DND-41 (cell line): Measurements from ENCODE around the gene PRKCA.

Source experiments
- ATAC-seq: fragments of 200-7000 bp; cut with Tn5 transposase; 3 replicates; pipeline ENCODE4 v1.9.1; 2021; ENCODE audit warnings: low read depth; ENCODE audit not compliant: insufficient read depth
- DNase-seq: peaks from one replicate; pipeline ENCODE4 v3.0.0-alpha.2; 2020
- H2AFZ ChIP-seq: 2 replicates; pipeline ENCODE4 v1.6.0; 2012; ENCODE audit warnings: low read depth, low read length
- H3K27ac ChIP-seq: 2 replicates; pipeline ENCODE4 v1.5.1; 2012; ENCODE audit warnings: low read length, inconsistent platforms
- H3K27me3 ChIP-seq: fragments of 200-600 bp; sonication (generic); 2 replicates; pipeline ENCODE4 v1.6.0; 2012; ENCODE audit warnings: low read length, mild to moderate bottlenecking, inconsistent platforms; ENCODE audit not compliant: insufficient read depth, poor library complexity
- H3K36me3 ChIP-seq: 2 replicates; pipeline ENCODE4 v1.5.1; 2012; ENCODE audit warnings: low read length, inconsistent platforms; ENCODE audit not compliant: insufficient read depth
- H3K4me1 ChIP-seq: 2 replicates; pipeline ENCODE4 v1.5.1; 2012; ENCODE audit warnings: mild to moderate bottlenecking, low read length; ENCODE audit not compliant: insufficient read depth
- H3K4me2 ChIP-seq: 2 replicates; pipeline ENCODE4 v1.6.0; 2012; ENCODE audit warnings: mild to moderate bottlenecking, moderate library complexity, low read length, inconsistent platforms; ENCODE audit not compliant: insufficient read depth
- H3K4me3 ChIP-seq, 2 experiments: fragments of 200-600 bp in 1 of 2; shearing (Covaris generic) in 1 of 2; 2 replicates each; pipeline ENCODE4 v1.5.1; 2012 to 2016; ENCODE audit warnings: inconsistent platforms in 2 of 2, low read length in 2 of 2, mild to moderate bottlenecking in 2 of 2, low read depth in 1 of 2, moderate library complexity in 1 of 2
- H3K79me2 ChIP-seq: 2 replicates; pipeline ENCODE4 v1.6.0; 2012; ENCODE audit warnings: low read length, inconsistent platforms; ENCODE audit not compliant: insufficient read depth
- H3K9ac ChIP-seq: 2 replicates; pipeline ENCODE4 v1.6.0; 2012; ENCODE audit warnings: low read depth, mild to moderate bottlenecking, inconsistent platforms, low read length, moderate library complexity
- H3K9me3 ChIP-seq: 2 replicates; pipeline ENCODE4 v1.5.1; 2012; ENCODE audit warnings: low read length, moderate library complexity, mild to moderate bottlenecking, inconsistent platforms; ENCODE audit not compliant: insufficient read depth, severe bottlenecking
- H4K20me1 ChIP-seq: 2 replicates; pipeline ENCODE4 v1.6.0; 2012; ENCODE audit warnings: low read length; ENCODE audit not compliant: insufficient read depth
- EZH2 ChIP-seq: IDR thresholded peaks from 3 replicates; pipeline ENCODE4 v1.6.1; 2012; ENCODE audit warnings: borderline replicate concordance, low read depth, mild to moderate bottlenecking, moderate library complexity, low read length, inconsistent platforms; ENCODE audit not compliant: severe bottlenecking
- TF ChIP-seq, protein P1 (sequence below): IDR thresholded peaks from 2 replicates; pipeline ENCODE4 v1.5.1; 2012; ENCODE audit warnings: borderline replicate concordance, low read length, moderate library complexity, mild to moderate bottlenecking; ENCODE audit not compliant: poor library complexity, severe bottlenecking; ENCODE audit errors: extremely low read depth

Gene PRKCA

DNA sequence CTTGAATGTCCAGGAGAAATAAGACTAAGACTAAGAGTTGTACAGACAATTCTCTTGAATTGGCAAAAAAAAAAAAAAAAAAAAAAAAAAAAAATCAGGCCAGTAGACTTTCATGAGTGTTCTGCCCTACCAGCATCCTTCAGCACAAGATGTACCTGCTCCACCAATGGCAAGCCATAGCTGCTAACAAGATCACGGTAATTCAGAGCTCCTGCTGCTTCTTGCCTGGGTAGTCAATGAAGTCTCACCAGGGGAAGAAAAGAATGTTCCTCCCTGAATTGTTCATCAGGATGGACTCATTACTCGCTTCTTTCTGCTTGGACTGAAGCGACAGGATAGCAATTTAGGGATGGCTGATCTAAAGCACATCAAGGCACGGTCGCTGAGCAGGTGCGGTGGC is 42.1 kb upstream of the PRKCA start:
- TF ChIP-seq, protein P1, sequence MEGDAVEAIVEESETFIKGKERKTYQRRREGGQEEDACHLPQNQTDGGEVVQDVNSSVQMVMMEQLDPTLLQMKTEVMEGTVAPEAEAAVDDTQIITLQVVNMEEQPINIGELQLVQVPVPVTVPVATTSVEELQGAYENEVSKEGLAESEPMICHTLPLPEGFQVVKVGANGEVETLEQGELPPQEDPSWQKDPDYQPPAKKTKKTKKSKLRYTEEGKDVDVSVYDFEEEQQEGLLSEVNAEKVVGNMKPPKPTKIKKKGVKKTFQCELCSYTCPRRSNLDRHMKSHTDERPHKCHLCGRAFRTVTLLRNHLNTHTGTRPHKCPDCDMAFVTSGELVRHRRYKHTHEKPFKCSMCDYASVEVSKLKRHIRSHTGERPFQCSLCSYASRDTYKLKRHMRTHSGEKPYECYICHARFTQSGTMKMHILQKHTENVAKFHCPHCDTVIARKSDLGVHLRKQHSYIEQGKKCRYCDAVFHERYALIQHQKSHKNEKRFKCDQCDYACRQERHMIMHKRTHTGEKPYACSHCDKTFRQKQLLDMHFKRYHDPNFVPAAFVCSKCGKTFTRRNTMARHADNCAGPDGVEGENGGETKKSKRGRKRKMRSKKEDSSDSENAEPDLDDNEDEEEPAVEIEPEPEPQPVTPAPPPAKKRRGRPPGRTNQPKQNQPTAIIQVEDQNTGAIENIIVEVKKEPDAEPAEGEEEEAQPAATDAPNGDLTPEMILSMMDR, result no peak
- TF ChIP-seq EZH2, result no peak
- H4K20me1 ChIP-seq, result no peaks in the 10 kb centered on the region
- H3K79me2 ChIP-seq, result no peaks in the 10 kb centered on the region
- H3K4me2 ChIP-seq, result no peak overlapping the region
- DNase-seq (no peak), ATAC-seq (no peak)
- no peak overlapping the region for H3K4me3 ChIP-seq
- H3K9me3 ChIP-seq, result no peaks in the 10 kb centered on the region
- H3K36me3 ChIP-seq, result no peaks in the 10 kb centered on the region
- H3K27me3 ChIP-seq, result no peaks in the 10 kb centered on the region
- H2AFZ ChIP-seq, result no peak overlapping the region
- no peak overlapping the region for H3K9ac ChIP-seq
- no peak overlapping the region for H3K27ac ChIP-seq
- H3K4me1 ChIP-seq, result peaks cover 7% of the 10 kb centered on the region

DNA sequence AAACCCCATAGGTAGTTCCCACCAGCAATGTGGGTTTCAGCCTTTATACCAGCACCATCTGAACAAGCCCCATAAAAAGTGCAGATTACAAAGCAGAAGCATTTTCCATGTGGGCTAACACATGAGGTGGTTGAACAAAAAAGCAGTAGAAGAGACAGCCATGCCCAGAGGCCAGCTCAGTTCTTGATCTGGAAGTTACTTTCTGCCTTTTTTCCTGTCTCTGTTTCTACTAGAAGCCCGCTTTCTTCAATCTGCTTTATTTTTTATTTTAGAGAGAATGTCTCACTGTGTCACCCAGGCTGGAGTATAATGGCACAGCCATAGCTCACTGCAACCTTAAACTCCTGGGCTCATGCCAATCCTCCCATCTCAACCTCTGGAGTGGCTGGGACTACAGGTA is 41.7 kb upstream of the PRKCA start:
- H2AFZ ChIP-seq, result no peak overlapping the region
- no peak overlapping the region for H3K9ac ChIP-seq
- no peak for DNase-seq
- no peaks in the 10 kb centered on the region for H3K27me3 ChIP-seq
- H3K36me3 ChIP-seq, result no peaks in the 10 kb centered on the region
- no peak overlapping the region for H3K4me3 ChIP-seq
- H3K9me3 ChIP-seq, result no peaks in the 10 kb centered on the region
- H3K4me1 ChIP-seq, result peaks cover 3% of the 10 kb centered on the region
- H3K27ac ChIP-seq, result no peak overlapping the region
- H4K20me1 ChIP-seq, result no peaks in the 10 kb centered on the region
- no peak; the same call in 2 of the 3 replicates for ATAC-seq
- TF ChIP-seq, protein P1, result no peak
- no peak for TF ChIP-seq EZH2
- H3K79me2 ChIP-seq, result no peaks in the 10 kb centered on the region
- no peak overlapping the region for H3K4me2 ChIP-seq

DNA sequence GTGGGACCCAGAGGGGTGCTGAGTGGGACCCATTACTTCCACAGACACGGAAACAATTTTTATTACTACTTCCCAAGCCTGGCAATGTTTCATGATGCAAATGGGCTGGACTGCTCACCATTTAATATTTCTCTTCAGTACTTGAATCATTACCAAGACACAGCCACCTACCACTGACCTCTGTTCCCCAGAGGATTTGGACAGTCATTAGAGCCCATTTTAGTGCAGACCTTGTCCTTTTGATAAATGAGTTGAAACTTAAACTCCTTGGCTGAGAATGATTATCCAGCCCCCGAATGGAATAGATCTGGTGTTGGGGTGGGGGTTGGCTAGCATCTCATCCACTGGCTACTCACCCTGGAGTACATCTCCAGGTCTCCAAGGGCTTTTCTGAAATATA is 39.6 kb upstream of the PRKCA start:
- H3K36me3 ChIP-seq, result no peaks in the 10 kb centered on the region
- H3K9me3 ChIP-seq, result no peaks in the 10 kb centered on the region
- no peaks in the 10 kb centered on the region for H4K20me1 ChIP-seq
- H3K4me2 ChIP-seq, result no peak overlapping the region
- H3K27me3 ChIP-seq, result no peaks in the 10 kb centered on the region
- H2AFZ ChIP-seq, result no peak overlapping the region
- no peaks in the 10 kb centered on the region for H3K4me1 ChIP-seq
- ATAC-seq, result no peak
- no peak overlapping the region for H3K9ac ChIP-seq
- H3K27ac ChIP-seq, result no peak overlapping the region
- no peaks in the 10 kb centered on the region for H3K79me2 ChIP-seq
- H3K4me3 ChIP-seq, result no peak overlapping the region
- no peak for DNase-seq
- TF ChIP-seq, protein P1, result no peak
- TF ChIP-seq EZH2, result no peak

GRCh38 chr17:66264696-66265095 is 37.7 kb upstream of the PRKCA start:
- no peak overlapping the region for H3K9ac ChIP-seq
- no peak overlapping the region for H3K4me3 ChIP-seq
- no peaks in the 10 kb centered on the region for H3K27me3 ChIP-seq
- no peaks in the 10 kb centered on the region for H3K79me2 ChIP-seq
- no peak overlapping the region for H3K27ac ChIP-seq
- H3K36me3 ChIP-seq, result no peaks in the 10 kb centered on the region
- H3K4me2 ChIP-seq, result no peak overlapping the region
- H3K9me3 ChIP-seq, result no peaks in the 10 kb centered on the region
- no peak overlapping the region for H2AFZ ChIP-seq
- no peak for ATAC-seq
- DNase-seq, result no peak
- TF ChIP-seq, protein P1, result no peak
- no peak for TF ChIP-seq EZH2
- H4K20me1 ChIP-seq, result no peaks in the 10 kb centered on the region
- no peaks in the 10 kb centered on the region for H3K4me1 ChIP-seq
